ENCODE data around the gene INTS11.

INTS11 gene

GRCh38 chr1:1347663-1348419 lies 23.4 kb upstream of the INTS11 start:
- no peak for DNase-seq (ENCODE audit: extremely low spot score)
- no peak for TF ChIP-seq CTCF (IDR thresholded peaks at IDR 0.05; ENCODE audit: control extremely low read depth, extremely low read depth, low read depth, missing control alignments)
- ChIA-PET POLR2A (no interaction called here), CTCF (interaction anchor here (0.9 to 1.5 kb wide), 7 partner anchors 10 to 226 kb away, joined by 3 to 13 read pairs (median 4); no protein-coding TSS in a partner anchor)

- ChIA-PET POLR2A (no interaction called here), CTCF (interaction anchor here (1.4 to 1.5 kb wide), 2 partner anchors 22 to 225 kb away, joined by 4 to 5 read pairs; no protein-coding TSS in a partner anchor)
- no peak for DNase-seq (ENCODE audit: extremely low spot score)
- TF ChIP-seq CTCF (IDR thresholded peaks at IDR 0.05; ENCODE audit: control extremely low read depth, extremely low read depth, low read depth, missing control alignments), result no peak
These were observed 22.7 kb upstream of the INTS11 start for GRCh38 chr1:1347026-1347595.

- no peak for TF ChIP-seq CTCF (IDR thresholded peaks at IDR 0.05; ENCODE audit: control extremely low read depth, extremely low read depth, low read depth, missing control alignments)
- DNase-seq (ENCODE audit: extremely low spot score), result no peak
- CTCF ChIA-PET, result interaction anchor here (0.6 to 1.3 kb wide), 3 partner anchors 26 to 197 kb away, joined by 3 read pairs; no protein-coding TSS in a partner anchor
- POLR2A ChIA-PET, result no interaction called here
These were observed 22.0 kb upstream of the INTS11 start for GRCh38 chr1:1346501-1346890.

- POLR2A ChIA-PET, result no interaction called here
- CTCF ChIA-PET, result interaction anchor here (0.6 to 1.3 kb wide), 4 partner anchors 9 to 198 kb away, joined by 3 read pairs; no protein-coding TSS in a partner anchor
- no peak for TF ChIP-seq CTCF (IDR thresholded peaks at IDR 0.05; ENCODE audit: control extremely low read depth, extremely low read depth, low read depth, missing control alignments)
- no peak for DNase-seq (ENCODE audit: extremely low spot score)
These were observed 21.5 kb upstream of the INTS11 start for GRCh38 chr1:1345860-1346500.

GRCh38 chr1:1345384-1345783 lies 20.9 kb upstream of the INTS11 start:
- POLR2A ChIA-PET, result no interaction called here
- CTCF ChIA-PET, result interaction anchor here (1.0 to 1.3 kb wide), 3 partner anchors 9 to 96 kb away, joined by 3 read pairs; no protein-coding TSS in a partner anchor
- no peak for TF ChIP-seq CTCF (IDR thresholded peaks at IDR 0.05; ENCODE audit: control extremely low read depth, extremely low read depth, low read depth, missing control alignments)
- DNase-seq (ENCODE audit: extremely low spot score), result no peak

GRCh38 chr1:1344655-1345361 lies 20.3 kb upstream of the INTS11 start:
- POLR2A ChIA-PET, result no interaction called here
- no peak for TF ChIP-seq CTCF (IDR thresholded peaks at IDR 0.05; ENCODE audit: control extremely low read depth, extremely low read depth, low read depth, missing control alignments)
- CTCF ChIA-PET, result interaction anchor here (1.0 kb wide), 1 partner anchor 8 kb away, joined by 3 read pairs; no protein-coding TSS in a partner anchor
- no peak for DNase-seq (ENCODE audit: extremely low spot score)
